Breast epithelium (tissue), 3 donors: ENCODE measurements around the gene RBBP8.

Experiments used
- POLR2AphosphoS5 ChIP-seq, 3 donors: sonication (generic); formaldehyde crosslinking; IDR thresholded peaks; one replicate each; pipeline ENCODE4 v1.6.1; 2017; ENCODE audit warnings: antibody characterized with exemption in 3 of 3
- TF ChIP-seq, protein P1 (sequence below), 3 donors: fragments of 450-650 bp; IDR thresholded peaks; one replicate each; pipeline ENCODE4 v1.5.1; 2016 to 2017; ENCODE audit warnings: antibody characterized with exemption in 3 of 3, mild to moderate bottlenecking in 3 of 3, moderate library complexity in 3 of 3

DNA sequence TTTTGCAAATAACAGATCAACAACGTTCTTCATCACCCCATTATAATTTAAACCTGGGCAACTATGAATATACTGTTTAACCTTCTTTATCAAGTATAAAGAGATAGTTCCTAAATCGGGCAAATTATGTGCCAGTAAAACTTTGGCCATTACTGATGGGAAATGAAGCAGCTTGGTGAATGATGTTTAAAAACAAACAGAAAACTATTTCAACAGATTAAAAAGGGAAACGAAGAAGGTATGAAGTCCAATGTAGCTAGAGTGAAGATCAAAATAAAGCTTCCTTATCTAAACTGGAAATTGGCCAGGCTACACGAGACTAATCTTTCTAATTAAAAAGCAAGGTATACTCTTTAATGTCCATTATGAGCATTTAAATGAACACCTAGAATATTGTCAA, 6.7 kb upstream of the RBBP8 start:
- TF ChIP-seq, protein P1, sequence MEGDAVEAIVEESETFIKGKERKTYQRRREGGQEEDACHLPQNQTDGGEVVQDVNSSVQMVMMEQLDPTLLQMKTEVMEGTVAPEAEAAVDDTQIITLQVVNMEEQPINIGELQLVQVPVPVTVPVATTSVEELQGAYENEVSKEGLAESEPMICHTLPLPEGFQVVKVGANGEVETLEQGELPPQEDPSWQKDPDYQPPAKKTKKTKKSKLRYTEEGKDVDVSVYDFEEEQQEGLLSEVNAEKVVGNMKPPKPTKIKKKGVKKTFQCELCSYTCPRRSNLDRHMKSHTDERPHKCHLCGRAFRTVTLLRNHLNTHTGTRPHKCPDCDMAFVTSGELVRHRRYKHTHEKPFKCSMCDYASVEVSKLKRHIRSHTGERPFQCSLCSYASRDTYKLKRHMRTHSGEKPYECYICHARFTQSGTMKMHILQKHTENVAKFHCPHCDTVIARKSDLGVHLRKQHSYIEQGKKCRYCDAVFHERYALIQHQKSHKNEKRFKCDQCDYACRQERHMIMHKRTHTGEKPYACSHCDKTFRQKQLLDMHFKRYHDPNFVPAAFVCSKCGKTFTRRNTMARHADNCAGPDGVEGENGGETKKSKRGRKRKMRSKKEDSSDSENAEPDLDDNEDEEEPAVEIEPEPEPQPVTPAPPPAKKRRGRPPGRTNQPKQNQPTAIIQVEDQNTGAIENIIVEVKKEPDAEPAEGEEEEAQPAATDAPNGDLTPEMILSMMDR (IDR thresholded peaks at IDR 0.05) = no peak
- no peak for TF ChIP-seq POLR2AphosphoS5 (IDR thresholded peaks at IDR 0.05)
